Lung (tissue), 12 donors: ENCODE data around the gene SULF2. TPM values are rescaled to one million over a fixed set of nuclear protein-coding genes. Genes with fewer than 3 reads are reported as not detected.

Experiments used
- ATAC-seq: fragments of 200-7000 bp; cut with Tn5 transposase; one replicate; pipeline ENCODE4 v1.9.1; 2020; ENCODE audit warnings: moderate number of reproducible peaks; ENCODE audit not compliant: insufficient read depth, low FRiP score
- DNase-seq, 3 donors: peaks; one replicate each; pipeline ENCODE4 v3.0.0-alpha.2; 2013 to 2017
- H3K27ac ChIP-seq, 2 donors: one replicate each; pipeline ENCODE4 v1.5.1; 2013; ENCODE audit warnings: mild to moderate bottlenecking in 2 of 2, moderate library complexity in 2 of 2, control low read depth in 1 of 2, inconsistent platforms in 1 of 2, low read depth in 1 of 2, low read length in 1 of 2
- H3K27me3 ChIP-seq, 3 donors: one replicate each; pipeline ENCODE4 v1.5.1; 2013; ENCODE audit warnings: low read length in 2 of 3; ENCODE audit not compliant: control insufficient read depth in 3 of 3, insufficient read depth in 3 of 3
- H3K36me3 ChIP-seq, 4 donors: one replicate each; pipeline ENCODE4 v1.5.1; 2013; ENCODE audit warnings: low read length in 4 of 4, mild to moderate bottlenecking in 1 of 4, moderate library complexity in 1 of 4; ENCODE audit not compliant: control insufficient read depth in 4 of 4, insufficient read depth in 4 of 4
- H3K4me1 ChIP-seq, 5 donors: one replicate each; pipeline ENCODE4 v1.5.1; 2013; ENCODE audit warnings: low read length in 5 of 5, mild to moderate bottlenecking in 2 of 5, moderate library complexity in 1 of 5; ENCODE audit not compliant: control insufficient read depth in 5 of 5, insufficient read depth in 5 of 5
- H3K4me3 ChIP-seq: one replicate; pipeline ENCODE4 v1.5.1; 2013; ENCODE audit warnings: mild to moderate bottlenecking, control low read depth, moderate library complexity
- H3K9ac ChIP-seq, 2 donors: one replicate each; pipeline ENCODE4 v1.5.1; 2013; ENCODE audit warnings: low read length in 2 of 2, control low read depth in 1 of 2; ENCODE audit not compliant: insufficient read depth in 1 of 2
- H3K9me3 ChIP-seq, 4 donors: one replicate each; pipeline ENCODE4 v1.5.1; 2013; ENCODE audit warnings: low read length in 3 of 4, mild to moderate bottlenecking in 1 of 4, moderate library complexity in 1 of 4; ENCODE audit not compliant: control insufficient read depth in 4 of 4, insufficient read depth in 3 of 4
- WGBS, 2 donors: extraction: QIAGEN DNeasy Blood & Tissue Kit; methylation state at CpG; one replicate each; pipeline ENCODE4 v1.1.7; 2013; 5-methylcytosine and 5-hydroxymethylcytosine counted together
- polyA plus RNA-seq, 2 donors: library from polyadenylated mRNA; stranded (reverse); fragments of 200-250 nt; gene quantifications; one replicate each; pipeline ENCODE4 v1.2.1, GENCODE V29; 2013
- total RNA-seq, 2 donors: library from RNA; depleted of rRNA in 1 of 2; stranded (reverse); fragments of >200 nt in 1 of 2; gene quantifications; one replicate each; pipeline ENCODE4 v1.2.1, GENCODE V29; 2014 to 2021
- TF ChIP-seq, protein P1 (sequence below): IDR thresholded peaks from 2 replicates; pipeline ENCODE4 v1.5.1; 2012; ENCODE audit warnings: mild to moderate bottlenecking; ENCODE audit errors: control extremely low read depth, extremely low read depth
- donor health status: control.
- donor health status: control.
- donor health status: Bipolar disorder and iron deficiency.
- donor health status: healthy.
- donor health status: DM: yes; HTN: yes; CAD: no.

Gene SULF2
- total and polyA plus RNA-seq, 4 donors, result 17.7 to 42.4 (median 23.6) TPM

DNA sequence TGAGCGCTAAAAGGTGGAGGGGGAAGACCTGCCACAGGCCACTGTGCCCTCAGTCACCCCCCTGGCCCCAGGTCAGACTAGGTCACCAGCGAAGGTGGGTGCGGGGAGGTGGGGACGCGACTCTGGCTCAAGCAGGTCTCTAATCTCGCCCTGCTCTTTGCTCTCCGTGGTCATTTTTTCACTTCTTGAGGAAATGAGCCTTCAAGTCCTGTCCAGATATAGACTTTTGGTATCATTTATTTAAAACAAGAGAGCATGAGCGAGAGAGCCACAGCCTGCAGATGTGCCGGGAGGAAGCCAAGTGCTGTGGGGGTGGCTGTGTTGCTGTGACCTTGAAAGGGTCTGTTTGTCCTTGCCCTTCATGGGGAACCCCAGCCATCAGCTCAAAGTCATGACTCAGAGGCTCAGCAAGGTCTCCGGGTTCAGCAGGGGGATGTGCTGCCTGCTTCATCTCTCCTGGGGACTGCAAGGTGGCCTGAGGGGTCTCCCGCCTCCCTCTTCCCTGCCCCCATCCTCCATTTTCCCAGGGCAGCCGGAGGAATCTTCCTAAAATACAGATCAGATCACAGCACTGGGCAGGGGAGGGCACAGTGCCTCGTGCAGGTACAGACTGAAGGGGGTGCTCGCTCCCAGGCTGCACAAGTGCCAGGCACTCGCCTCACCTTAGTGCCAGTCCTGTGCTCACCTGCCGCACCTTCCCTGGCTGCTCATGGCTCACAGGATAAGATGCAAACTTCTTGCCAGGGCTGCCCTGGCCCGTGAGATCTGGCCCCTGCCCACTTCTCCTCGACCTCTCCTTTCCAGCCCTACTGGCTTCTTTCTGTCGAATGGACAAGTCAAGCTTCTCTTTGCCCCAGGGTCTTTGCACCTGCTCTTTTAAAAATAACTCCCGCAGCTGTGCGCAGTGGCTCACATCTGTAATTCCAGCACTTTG lies 26.5 kb downstream of the SULF2 start:
- Histone ChIP-seq H3K9ac (no peak overlapping the region), H3K9me3 (no peaks in the 10 kb centered on the region), H3K27ac (no peak overlapping the region), H3K27me3 (peaks cover 3 to 30% (median 6%) of the 10 kb centered on the region in 3 donors), H3K4me3 (no peak overlapping the region), H3K36me3 (no peaks in the 10 kb centered on the region), H3K4me1 (peaks cover 0 to 3% (median 0%) of the 10 kb centered on the region in 5 donors)
- 75 to 85% methylated on average over 21 of the region's 21 CpGs for WGBS, 2 donors
- DNase-seq (no peak), ATAC-seq (no peak)
- TF ChIP-seq, protein P1, sequence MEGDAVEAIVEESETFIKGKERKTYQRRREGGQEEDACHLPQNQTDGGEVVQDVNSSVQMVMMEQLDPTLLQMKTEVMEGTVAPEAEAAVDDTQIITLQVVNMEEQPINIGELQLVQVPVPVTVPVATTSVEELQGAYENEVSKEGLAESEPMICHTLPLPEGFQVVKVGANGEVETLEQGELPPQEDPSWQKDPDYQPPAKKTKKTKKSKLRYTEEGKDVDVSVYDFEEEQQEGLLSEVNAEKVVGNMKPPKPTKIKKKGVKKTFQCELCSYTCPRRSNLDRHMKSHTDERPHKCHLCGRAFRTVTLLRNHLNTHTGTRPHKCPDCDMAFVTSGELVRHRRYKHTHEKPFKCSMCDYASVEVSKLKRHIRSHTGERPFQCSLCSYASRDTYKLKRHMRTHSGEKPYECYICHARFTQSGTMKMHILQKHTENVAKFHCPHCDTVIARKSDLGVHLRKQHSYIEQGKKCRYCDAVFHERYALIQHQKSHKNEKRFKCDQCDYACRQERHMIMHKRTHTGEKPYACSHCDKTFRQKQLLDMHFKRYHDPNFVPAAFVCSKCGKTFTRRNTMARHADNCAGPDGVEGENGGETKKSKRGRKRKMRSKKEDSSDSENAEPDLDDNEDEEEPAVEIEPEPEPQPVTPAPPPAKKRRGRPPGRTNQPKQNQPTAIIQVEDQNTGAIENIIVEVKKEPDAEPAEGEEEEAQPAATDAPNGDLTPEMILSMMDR, result no peak

DNA sequence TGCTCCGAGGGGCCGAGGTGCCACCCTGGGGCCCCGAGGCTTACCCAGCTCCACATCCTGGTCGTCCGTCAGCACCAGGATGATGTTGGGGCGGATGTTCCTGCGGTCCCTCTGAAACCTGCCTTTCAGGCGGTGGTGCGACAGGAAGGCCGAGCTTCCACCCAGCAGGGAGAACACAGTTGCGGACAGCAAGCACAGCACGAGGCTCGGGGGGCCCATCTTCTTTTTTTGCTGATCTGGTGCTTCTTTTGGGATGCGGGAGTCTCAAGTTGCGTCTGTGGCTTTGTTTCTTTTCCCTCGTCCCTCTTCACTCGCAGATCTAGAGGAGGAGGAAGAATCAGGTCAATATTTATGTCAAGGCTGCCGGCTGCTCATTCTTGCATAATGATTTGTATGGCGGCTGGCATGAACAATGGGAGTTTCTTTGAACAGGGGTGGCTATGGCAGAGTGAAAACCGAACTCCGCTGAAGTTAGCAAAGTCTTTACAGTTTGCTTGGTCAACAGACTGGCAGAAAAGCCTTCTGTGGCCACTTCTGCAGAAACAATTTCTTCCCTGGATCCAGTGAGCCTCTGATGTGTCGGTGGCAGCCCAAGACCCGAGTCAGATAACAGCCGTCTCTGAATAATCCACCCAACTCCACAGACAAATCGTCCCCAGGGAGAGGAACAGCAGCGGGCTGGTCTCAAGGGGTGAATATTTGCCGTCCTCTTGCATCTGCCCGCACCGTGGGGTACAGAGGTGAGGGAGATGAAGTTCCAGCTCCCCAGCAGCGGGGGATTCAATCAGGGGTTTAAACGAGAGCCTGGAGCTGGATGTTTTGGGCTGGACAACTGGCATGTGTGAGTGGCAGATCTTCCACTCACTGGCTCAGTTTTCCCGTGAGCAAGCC lies 27.9 kb downstream of the SULF2 start:
- ATAC-seq, result no peak
- Histone ChIP-seq H3K4me1 (no peaks in the 10 kb centered on the region), H3K36me3 (no peaks in the 10 kb centered on the region), H3K27ac (no peak overlapping the region), H3K4me3 (no peak overlapping the region), H3K9ac (no peak overlapping the region), H3K27me3 (peaks cover 1 to 25% (median 2%) of the 10 kb centered on the region in 3 donors), H3K9me3 (no peaks in the 10 kb centered on the region)
- TF ChIP-seq, protein P1, result no peak
- DNase-seq, result no peak
- 67 to 74% methylated on average over 32 of the region's 32 CpGs for WGBS, 2 donors

DNA sequence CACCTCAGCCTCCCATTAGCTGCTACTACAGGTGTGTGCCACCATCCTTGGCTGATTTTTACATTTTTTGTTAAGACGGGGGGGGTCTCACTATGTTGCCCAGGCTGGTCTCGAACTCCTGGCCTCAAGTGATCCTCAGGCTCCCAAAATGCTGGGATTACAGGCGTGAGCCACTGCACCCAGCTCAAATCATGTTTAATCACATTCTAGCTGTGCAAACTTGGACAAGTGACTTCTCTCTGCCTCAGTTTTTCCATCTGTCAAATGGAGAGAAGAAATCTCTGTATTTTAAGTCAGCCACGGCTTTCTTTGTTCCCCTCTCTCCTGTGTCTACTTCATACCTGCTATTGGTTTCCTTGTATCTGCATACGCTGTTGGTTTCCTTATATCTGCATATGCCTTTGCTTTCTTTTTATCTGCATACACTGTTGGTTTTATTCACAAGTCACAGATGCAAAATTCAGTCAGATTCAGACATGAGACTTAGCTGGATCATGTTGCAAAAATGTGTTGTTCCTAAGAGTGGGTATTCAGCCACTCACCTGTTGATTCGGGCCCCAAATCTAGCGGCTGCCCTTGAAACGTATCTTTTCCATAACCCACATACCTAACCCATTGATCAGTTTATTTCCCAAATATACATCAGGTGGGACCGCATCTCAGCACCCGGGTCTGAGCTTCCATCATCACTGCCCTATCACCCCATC lies 30.2 kb downstream of the SULF2 start:
- TF ChIP-seq, protein P1, result no peak
- ATAC-seq (no peak), DNase-seq (no peak)
- 93 to 96% methylated on average over 10 of the region's 10 CpGs for WGBS, 2 donors
- Histone ChIP-seq H3K4me3 (no peak overlapping the region), H3K9me3 (no peaks in the 10 kb centered on the region), H3K4me1 (no peaks in the 10 kb centered on the region), H3K36me3 (no peaks in the 10 kb centered on the region), H3K9ac (no peak overlapping the region), H3K27me3 (peaks cover 0 to 6% (median 0%) of the 10 kb centered on the region in 3 donors), H3K27ac (no peak overlapping the region)
